Endodermal cell (in vitro differentiated cells): ENCODE data around the gene KHSRP. TPM values are rescaled to one million over a fixed set of nuclear protein-coding genes. Genes with fewer than 3 reads are reported as not detected.

Source experiments
- DNase-seq: peaks from one replicate; pipeline ENCODE4 v3.0.0-alpha.2; 2017
- H3K27ac ChIP-seq: 2 replicates; pipeline ENCODE4 v1.5.1; 2013; ENCODE audit warnings: mild to moderate bottlenecking, low read depth, low read length, moderate library complexity
- H3K27me3 ChIP-seq: 2 replicates; pipeline ENCODE4 v1.6.1; 2013; ENCODE audit warnings: mild to moderate bottlenecking, low read length, moderate library complexity; ENCODE audit not compliant: insufficient read depth, control insufficient read depth, poor library complexity, severe bottlenecking
- H3K36me3 ChIP-seq: 2 replicates; pipeline ENCODE4 v1.7.0; 2013; ENCODE audit warnings: mild to moderate bottlenecking, low read length, moderate library complexity; ENCODE audit not compliant: control insufficient read depth, insufficient read depth
- H3K4me1 ChIP-seq: one replicate; pipeline ENCODE4 v1.7.0; 2013; ENCODE audit warnings: low read length; ENCODE audit not compliant: control insufficient read depth, insufficient read depth
- H3K4me3 ChIP-seq: 2 replicates; pipeline ENCODE4 v1.5.1; 2013; ENCODE audit warnings: mild to moderate bottlenecking, low read length, moderate library complexity
- H3K9ac ChIP-seq: 2 replicates; pipeline ENCODE4 v1.6.1; 2013; ENCODE audit warnings: mild to moderate bottlenecking, low read length, moderate library complexity; ENCODE audit not compliant: poor library complexity, severe bottlenecking; ENCODE audit errors: extremely low read depth
- H3K9me3 ChIP-seq: 2 replicates; pipeline ENCODE4 v1.6.1; 2013; ENCODE audit warnings: mild to moderate bottlenecking, low read length, moderate library complexity; ENCODE audit not compliant: control insufficient read depth
- H3K27ac Mint-ChIP-seq: 2 replicates; pipeline ENCODE4 v1.8.0; 2020; ENCODE audit warnings: mixed read lengths
- H3K27me3 Mint-ChIP-seq: 2 replicates; pipeline ENCODE4 v1.8.0; 2021; ENCODE audit warnings: mild to moderate bottlenecking, mixed read lengths; ENCODE audit not compliant: insufficient read depth
- H3K36me3 Mint-ChIP-seq: 2 replicates; pipeline ENCODE4 v1.8.0; 2020; ENCODE audit warnings: low read depth, mixed read lengths
- H3K4me1 Mint-ChIP-seq: 2 replicates; pipeline ENCODE4 v1.8.0; 2020; ENCODE audit warnings: mixed read lengths
- H3K4me3 Mint-ChIP-seq: 2 replicates; pipeline ENCODE4 v1.8.0; 2020; ENCODE audit warnings: mild to moderate bottlenecking, moderate library complexity, mixed read lengths
- H3K9me3 Mint-ChIP-seq: 2 replicates; pipeline ENCODE4 v1.8.0; 2020; ENCODE audit warnings: mild to moderate bottlenecking, mixed read lengths
- WGBS, 2 experiments: methylation state at CpG; one replicate each; pipeline versions ENCODE4 v1.1.5 to v1.1.7; 2013; ENCODE audit warnings: missing lambda C conversion rate in 2 of 2, mixed read lengths in 1 of 2; ENCODE audit not compliant: insufficient coverage in 1 of 2, insufficient read length in 1 of 2; 5-methylcytosine and 5-hydroxymethylcytosine counted together
- total RNA-seq, 2 donors: library from RNA; stranded (reverse); fragmentation: NEBNext Ultra II Directional in 1 of 2; extraction: Animal tissue kit (Norgen Biotek cat#: 25700) in 1 of 2; gene quantifications; 2 replicates in 1 of 2; 3 replicates in 1 of 2; pipeline ENCODE4 v1.2.1, GENCODE V29; 2021
- TF ChIP-seq, protein P1 (sequence below): fragments of 200-600 bp; sonication (generic); conservative IDR thresholded peaks from 2 replicates; pipeline ENCODE4 v1.5.0; 2021; ENCODE audit warnings: antibody characterized with exemption, mild to moderate bottlenecking

The KHSRP gene
- total RNA-seq, 2 donors from 2014 or later, result 454 to 476 TPM

DNA sequence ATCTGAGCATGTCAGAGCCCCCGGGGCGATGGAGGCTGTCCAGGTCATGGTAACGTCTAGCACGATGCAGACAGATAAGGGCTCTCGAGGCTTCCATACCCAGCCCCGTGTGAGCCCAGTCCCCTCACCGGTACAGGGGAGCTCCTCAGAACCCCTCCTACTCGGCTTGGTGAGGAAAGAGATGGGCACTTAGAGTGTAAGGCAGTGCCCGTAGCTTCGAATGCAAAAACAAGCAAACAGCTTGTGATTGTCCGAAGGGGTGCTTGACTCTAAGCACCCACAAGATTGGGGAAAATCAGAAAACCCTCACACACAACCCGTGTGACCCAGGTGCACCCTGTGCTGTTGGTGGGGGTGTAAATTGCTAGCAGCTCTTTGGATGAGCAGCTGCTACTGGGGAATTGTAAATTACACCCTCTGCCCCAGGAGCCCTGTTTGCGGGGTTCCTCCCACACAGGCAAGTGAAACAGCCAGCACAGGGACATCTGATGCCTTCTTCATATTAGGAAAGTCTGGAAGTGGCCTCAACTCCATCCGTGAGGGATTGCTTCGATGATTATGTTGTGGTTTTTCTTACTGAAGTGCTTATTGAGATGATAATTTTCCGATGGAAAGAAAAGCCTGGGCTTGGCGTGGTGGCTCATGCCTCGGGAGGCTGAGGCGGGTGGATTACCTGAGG lies 48.0 kb downstream of the KHSRP start:
- WGBS, 2 experiments, result 92% methylated on average over 16 to 19 of the region's 19 CpGs
- no peak overlapping the region for H3K4me3 ChIP-seq
- no peak overlapping the region for H3K27ac ChIP-seq
- Mint-ChIP-seq H3K27ac (no peak overlapping the region), H3K4me1 (peaks cover 8% of the 10 kb centered on the region), H3K36me3 (peaks cover 36% of the 10 kb centered on the region), H3K27me3 (no peaks in the 10 kb centered on the region), H3K4me3 (no peak overlapping the region), H3K9me3 (peaks cover 11% of the 10 kb centered on the region)
- H3K9ac ChIP-seq, result no peak overlapping the region
- H3K36me3 ChIP-seq, result peaks cover 33% of the 10 kb centered on the region
- peaks cover 11% of the 10 kb centered on the region for H3K9me3 ChIP-seq
- H3K27me3 ChIP-seq, result no peaks in the 10 kb centered on the region
- no peak for DNase-seq
- TF ChIP-seq, protein P1, sequence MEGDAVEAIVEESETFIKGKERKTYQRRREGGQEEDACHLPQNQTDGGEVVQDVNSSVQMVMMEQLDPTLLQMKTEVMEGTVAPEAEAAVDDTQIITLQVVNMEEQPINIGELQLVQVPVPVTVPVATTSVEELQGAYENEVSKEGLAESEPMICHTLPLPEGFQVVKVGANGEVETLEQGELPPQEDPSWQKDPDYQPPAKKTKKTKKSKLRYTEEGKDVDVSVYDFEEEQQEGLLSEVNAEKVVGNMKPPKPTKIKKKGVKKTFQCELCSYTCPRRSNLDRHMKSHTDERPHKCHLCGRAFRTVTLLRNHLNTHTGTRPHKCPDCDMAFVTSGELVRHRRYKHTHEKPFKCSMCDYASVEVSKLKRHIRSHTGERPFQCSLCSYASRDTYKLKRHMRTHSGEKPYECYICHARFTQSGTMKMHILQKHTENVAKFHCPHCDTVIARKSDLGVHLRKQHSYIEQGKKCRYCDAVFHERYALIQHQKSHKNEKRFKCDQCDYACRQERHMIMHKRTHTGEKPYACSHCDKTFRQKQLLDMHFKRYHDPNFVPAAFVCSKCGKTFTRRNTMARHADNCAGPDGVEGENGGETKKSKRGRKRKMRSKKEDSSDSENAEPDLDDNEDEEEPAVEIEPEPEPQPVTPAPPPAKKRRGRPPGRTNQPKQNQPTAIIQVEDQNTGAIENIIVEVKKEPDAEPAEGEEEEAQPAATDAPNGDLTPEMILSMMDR, result no peak
- peaks cover 5% of the 10 kb centered on the region for H3K4me1 ChIP-seq

DNA sequence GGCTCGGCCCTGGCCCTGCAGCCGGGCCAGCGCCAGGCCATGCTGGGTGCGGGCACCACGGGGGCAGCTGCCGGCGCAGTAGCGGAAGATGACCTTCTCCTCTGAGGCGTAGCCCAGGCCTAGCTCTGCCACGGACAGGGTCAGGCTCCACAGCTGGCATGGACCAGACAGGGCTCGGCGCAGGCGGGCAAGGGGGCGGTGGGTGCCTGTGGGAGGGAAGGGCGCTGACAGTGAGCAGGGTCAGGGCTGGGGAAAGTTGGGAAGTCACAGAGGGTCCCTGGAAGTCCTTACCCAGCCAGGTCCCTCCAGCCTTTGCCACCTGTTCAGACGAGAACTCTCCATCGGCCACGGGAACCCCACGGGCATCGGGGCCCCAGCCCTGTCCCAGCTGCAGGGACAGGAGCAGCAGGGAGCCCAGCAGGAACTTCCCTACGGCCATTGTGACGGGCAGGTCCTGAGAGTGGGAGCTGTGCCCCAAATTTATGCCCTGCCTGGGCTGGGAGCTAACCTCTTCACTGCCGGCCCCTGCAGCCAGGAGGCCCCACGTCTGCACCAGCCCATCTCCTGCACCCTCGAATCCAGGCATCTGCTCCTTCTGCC lies 49.1 kb downstream of the KHSRP start, which contains the start of gene PSPN:
TSS of gene PSPN (minus strand) at position 523 of the 600 bp plus-strand sequence. CDS start at position 439, 84 bp downstream.
- no peaks in the 10 kb centered on the region for H3K27me3 Mint-ChIP-seq
- H3K4me1 Mint-ChIP-seq, result peaks cover 8% of the 10 kb centered on the region
- no peak within 1 kb of the TSS for H3K27ac Mint-ChIP-seq
- H3K36me3 ChIP-seq, result peaks cover 23% of the 10 kb centered on the region
- 93 to 96% methylated on average over 8 to 25 of the region's 25 CpGs for WGBS, 2 experiments
- H3K9me3 ChIP-seq, result peaks cover 10% of the 10 kb centered on the region
- H3K4me1 ChIP-seq, result peaks cover 5% of the 10 kb centered on the region
- no peaks in the 10 kb centered on the region for H3K27me3 ChIP-seq
- H3K4me3 Mint-ChIP-seq, result no peak within 1 kb of the TSS
- TF ChIP-seq, protein P1, result no peak
- H3K27ac ChIP-seq, result no peak within 1 kb of the TSS
- H3K9me3 Mint-ChIP-seq, result peaks cover 9% of the 10 kb centered on the region
- no peak for DNase-seq
- peaks cover 25% of the 10 kb centered on the region for H3K36me3 Mint-ChIP-seq
- no peak within 1 kb of the TSS for H3K9ac ChIP-seq
- no peak within 1 kb of the TSS for H3K4me3 ChIP-seq

DNA sequence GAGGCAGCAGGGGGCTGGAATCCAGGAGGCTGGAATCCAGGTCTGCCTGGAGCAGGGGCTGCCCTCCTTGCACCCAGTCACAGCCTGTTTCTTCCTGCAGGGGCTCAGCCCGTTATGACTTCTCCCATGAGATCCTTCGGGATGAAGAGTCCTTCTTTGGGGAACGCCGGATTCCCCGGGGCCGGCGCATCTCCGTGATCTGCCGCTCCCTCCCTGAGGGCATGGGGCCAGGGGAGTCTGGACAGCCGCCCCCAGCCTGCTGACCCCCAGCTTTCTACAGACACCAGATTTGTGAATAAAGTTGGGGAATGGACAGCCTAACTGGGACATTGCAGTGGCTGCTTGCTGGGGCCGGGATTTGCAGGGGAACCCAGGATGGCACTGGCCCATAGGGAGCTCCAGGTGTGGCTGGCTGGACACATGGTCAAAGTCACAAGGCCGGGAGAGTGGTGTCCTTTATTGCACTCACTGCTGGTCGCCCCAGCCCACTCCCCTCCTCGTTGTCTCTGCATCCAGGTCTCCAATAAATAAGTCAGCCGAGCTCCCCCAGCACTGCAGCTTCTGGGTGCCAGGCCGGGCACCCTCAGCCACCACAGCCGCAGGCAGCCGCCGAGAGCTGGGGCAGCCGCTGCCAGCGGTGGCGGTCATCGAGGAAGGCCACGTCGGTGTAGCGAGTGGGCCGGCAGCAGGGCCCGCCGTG lies 49.8 kb downstream of the KHSRP start:
- no peak overlapping the region for H3K27ac ChIP-seq
- no peaks in the 10 kb centered on the region for H3K27me3 ChIP-seq
- TF ChIP-seq, protein P1, result no peak
- no peak for DNase-seq
- H3K4me1 Mint-ChIP-seq, result peaks cover 8% of the 10 kb centered on the region
- H3K27ac Mint-ChIP-seq, result no peak overlapping the region
- no peak overlapping the region for H3K4me3 ChIP-seq
- H3K9me3 ChIP-seq, result peaks cover 3% of the 10 kb centered on the region
- H3K27me3 Mint-ChIP-seq, result no peaks in the 10 kb centered on the region
- peaks cover 3% of the 10 kb centered on the region for H3K9me3 Mint-ChIP-seq
- H3K36me3 Mint-ChIP-seq, result peaks cover 19% of the 10 kb centered on the region
- no peak overlapping the region for H3K9ac ChIP-seq
- H3K4me3 Mint-ChIP-seq, result no peak overlapping the region
- 90 to 93% methylated on average over 13 to 28 of the region's 29 CpGs for WGBS, 2 experiments
- H3K36me3 ChIP-seq, result peaks cover 17% of the 10 kb centered on the region
- peaks cover 5% of the 10 kb centered on the region for H3K4me1 ChIP-seq
